ENCODE measurements around the gene CST8.
"Not testable (repeated sequence)": the region's sequence is repeated elsewhere in the genome, so short reads cannot be mapped to it uniquely, and the experiment has no call there.

CST8 gene

DNA sequence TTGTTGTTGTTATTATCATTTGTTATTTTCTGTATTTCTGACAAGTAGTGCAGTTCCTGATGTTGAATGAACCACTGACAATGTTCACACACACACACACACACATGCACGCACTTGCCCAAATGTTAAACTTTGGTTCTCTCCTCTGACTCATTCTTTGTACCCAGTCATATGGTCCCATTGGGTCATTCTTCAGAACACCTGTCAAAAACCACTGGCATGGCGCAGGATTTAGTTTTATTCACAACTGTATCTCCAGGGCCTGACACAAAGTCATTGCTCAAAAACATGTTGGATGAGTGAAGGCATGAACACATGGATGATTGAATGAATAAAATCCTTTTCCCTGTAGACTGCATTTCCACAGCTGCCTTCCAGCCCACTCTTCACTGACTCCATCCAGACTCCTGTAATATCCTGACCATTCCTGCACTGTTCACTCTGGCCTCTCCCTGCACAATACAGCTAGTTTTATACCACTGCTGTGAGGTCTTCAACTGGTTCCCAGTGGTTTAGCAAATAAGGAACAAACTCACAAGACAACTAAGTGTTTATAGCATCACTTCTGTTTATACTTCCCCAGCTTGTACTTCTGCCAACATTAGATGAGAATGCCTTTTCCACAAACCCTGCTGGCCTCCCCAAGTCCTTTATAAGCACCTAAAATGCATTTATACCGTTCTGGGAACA is 31.3 kb upstream of the CST8 start:
- H3K23ac ChIP-seq (ENCODE audit: low read length), result no peak overlapping the region
- H3K79me2 ChIP-seq (ENCODE audit: control insufficient read depth, insufficient read depth, low read length), result no peaks in the 10 kb centered on the region
- H3K79me1 ChIP-seq (ENCODE audit: low read length), result no peaks in the 10 kb centered on the region
- no peaks in the 10 kb centered on the region for H3K36me3 ChIP-seq (ENCODE audit: control insufficient read depth, insufficient read depth, low read length)
- H3K27me3 ChIP-seq (ENCODE audit: insufficient read depth, low read length, poor library complexity), result no peaks in the 10 kb centered on the region
- H3K4me2 ChIP-seq (ENCODE audit: low read length), result no peak overlapping the region
- no peak overlapping the region for H3K4ac ChIP-seq (ENCODE audit: low read depth, low read length)
- H3K4me3 ChIP-seq (ENCODE audit: low read length), result no peak overlapping the region
- no peak overlapping the region for H2AK5ac ChIP-seq (ENCODE audit: low read length)
- no peak overlapping the region for H3K9ac ChIP-seq (ENCODE audit: low read length)
- no peak overlapping the region for H2BK15ac ChIP-seq (replicated peaks; ENCODE audit: low read depth)
- no CpG with 5 or more reads among the region's 3 CpGs for WGBS (ENCODE audit: extremely low coverage, insufficient coverage, low lambda C conversion rate)
- no peak overlapping the region for H2BK5ac ChIP-seq (ENCODE audit: low read length)
- H3K4me1 ChIP-seq (ENCODE audit: control insufficient read depth, low read depth, low read length), result no peaks in the 10 kb centered on the region
- no peak overlapping the region for H4K8ac ChIP-seq (ENCODE audit: low read depth, low read length)
- no peak overlapping the region for H3K18ac ChIP-seq (ENCODE audit: low read length)
- H4K5ac ChIP-seq (ENCODE audit: low read length), result no peak overlapping the region
- H3K27ac ChIP-seq (ENCODE audit: low read depth, low read length), result no peak overlapping the region
- no peak overlapping the region for H2BK120ac ChIP-seq (ENCODE audit: low read depth, low read length)
- H3K56ac ChIP-seq (ENCODE audit: low read length), result no peak overlapping the region
- no peak for DNase-seq

DNA sequence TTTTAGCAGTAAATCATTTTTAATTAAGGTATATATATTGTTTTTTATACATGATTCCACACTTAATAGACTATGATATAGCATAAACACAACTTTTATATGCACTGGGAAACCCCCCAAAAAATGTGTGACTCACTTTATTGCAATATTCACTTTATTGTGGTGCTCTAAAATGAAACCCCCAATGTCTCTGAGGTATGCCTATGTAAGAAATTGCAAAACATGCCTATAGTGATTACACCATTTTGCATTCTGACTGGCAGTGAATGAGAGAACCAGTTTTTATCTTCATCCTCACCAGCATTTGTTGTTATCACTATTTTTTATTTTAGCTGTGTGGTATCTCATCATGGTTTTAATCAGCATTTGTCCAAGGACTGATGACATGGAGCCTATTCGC is 29.7 kb upstream of the CST8 start:
- Histone ChIP-seq H3K56ac (ENCODE audit: low read length) (no peak overlapping the region), H2BK5ac (ENCODE audit: low read length) (no peak overlapping the region), H3K27ac (ENCODE audit: low read depth, low read length) (no peak overlapping the region), H3K4me2 (ENCODE audit: low read length) (no peak overlapping the region), H3K79me1 (ENCODE audit: low read length) (no peaks in the 10 kb centered on the region), H2AK5ac (ENCODE audit: low read length) (no peak overlapping the region), H3K36me3 (ENCODE audit: control insufficient read depth, insufficient read depth, low read length) (no peaks in the 10 kb centered on the region), H4K8ac (ENCODE audit: low read depth, low read length) (no peak overlapping the region), H2BK15ac (replicated peaks; ENCODE audit: low read depth) (no peak overlapping the region), H3K4me1 (ENCODE audit: control insufficient read depth, low read depth, low read length) (no peaks in the 10 kb centered on the region), H4K5ac (ENCODE audit: low read length) (no peak overlapping the region), H3K79me2 (ENCODE audit: control insufficient read depth, insufficient read depth, low read length) (no peaks in the 10 kb centered on the region), H3K4me3 (ENCODE audit: low read length) (no peak overlapping the region), H3K18ac (ENCODE audit: low read length) (no peak overlapping the region), H3K9ac (ENCODE audit: low read length) (no peak overlapping the region), H3K27me3 (ENCODE audit: insufficient read depth, low read length, poor library complexity) (no peaks in the 10 kb centered on the region), H2BK120ac (ENCODE audit: low read depth, low read length) (no peak overlapping the region), H3K4ac (ENCODE audit: low read depth, low read length) (no peak overlapping the region), H3K23ac (ENCODE audit: low read length) (no peak overlapping the region)
- WGBS (ENCODE audit: extremely low coverage, insufficient coverage, low lambda C conversion rate), result no CpG with 5 or more reads among the region's 1 CpG
- DNase-seq, result no peak

- not testable (repeated sequence) for H4K8ac ChIP-seq (ENCODE audit: low read depth, low read length); H3K4me1 ChIP-seq (ENCODE audit: control insufficient read depth, low read depth, low read length); H3K36me3 ChIP-seq (ENCODE audit: control insufficient read depth, insufficient read depth, low read length); DNase-seq; H3K56ac ChIP-seq (ENCODE audit: low read length); H3K18ac ChIP-seq (ENCODE audit: low read length); H3K27ac ChIP-seq (ENCODE audit: low read depth, low read length); H3K79me1 ChIP-seq (ENCODE audit: low read length); H4K5ac ChIP-seq (ENCODE audit: low read length); H3K23ac ChIP-seq (ENCODE audit: low read length); H3K4ac ChIP-seq (ENCODE audit: low read depth, low read length); H2BK120ac ChIP-seq (ENCODE audit: low read depth, low read length); H2BK5ac ChIP-seq (ENCODE audit: low read length); H2AK5ac ChIP-seq (ENCODE audit: low read length); H3K9ac ChIP-seq (ENCODE audit: low read length); H3K79me2 ChIP-seq (ENCODE audit: control insufficient read depth, insufficient read depth, low read length); H3K4me3 ChIP-seq (ENCODE audit: low read length); H2BK15ac ChIP-seq (replicated peaks; ENCODE audit: low read depth); H3K4me2 ChIP-seq (ENCODE audit: low read length); H3K27me3 ChIP-seq (ENCODE audit: insufficient read depth, low read length, poor library complexity)
- WGBS (ENCODE audit: extremely low coverage, insufficient coverage, low lambda C conversion rate), result no CpG with 5 or more reads among the region's 3 CpGs
Measured at GRCh38 chr20:23466961-23467360, 24.0 kb upstream of the CST8 start.

- not testable (repeated sequence) for H2BK15ac ChIP-seq (replicated peaks; ENCODE audit: low read depth); H3K56ac ChIP-seq (ENCODE audit: low read length); H3K23ac ChIP-seq (ENCODE audit: low read length); H3K9ac ChIP-seq (ENCODE audit: low read length); H3K36me3 ChIP-seq (ENCODE audit: control insufficient read depth, insufficient read depth, low read length); H3K4ac ChIP-seq (ENCODE audit: low read depth, low read length); DNase-seq; H3K4me3 ChIP-seq (ENCODE audit: low read length); H4K8ac ChIP-seq (ENCODE audit: low read depth, low read length); H3K79me1 ChIP-seq (ENCODE audit: low read length); H3K27ac ChIP-seq (ENCODE audit: low read depth, low read length); H3K27me3 ChIP-seq (ENCODE audit: insufficient read depth, low read length, poor library complexity); H2BK120ac ChIP-seq (ENCODE audit: low read depth, low read length); H4K5ac ChIP-seq (ENCODE audit: low read length); H2BK5ac ChIP-seq (ENCODE audit: low read length); H2AK5ac ChIP-seq (ENCODE audit: low read length); H3K79me2 ChIP-seq (ENCODE audit: control insufficient read depth, insufficient read depth, low read length); H3K4me1 ChIP-seq (ENCODE audit: control insufficient read depth, low read depth, low read length); H3K4me2 ChIP-seq (ENCODE audit: low read length); H3K18ac ChIP-seq (ENCODE audit: low read length)
- no CpG with 5 or more reads among the region's 5 CpGs for WGBS (ENCODE audit: extremely low coverage, insufficient coverage, low lambda C conversion rate)
Measured at GRCh38 chr20:23472306-23472705, 18.6 kb upstream of the CST8 start.

- H3K27ac ChIP-seq (ENCODE audit: low read depth, low read length), result not testable (repeated sequence)
Measured at GRCh38 chr20:23473293-23473692, 17.6 kb upstream of the CST8 start.

GRCh38 chr20:23475395-23475794 is 15.5 kb upstream of the CST8 start:
- Histone ChIP-seq H4K5ac (ENCODE audit: low read length) (no peak overlapping the region), H3K9ac (ENCODE audit: low read length) (no peak overlapping the region), H4K8ac (ENCODE audit: low read depth, low read length) (no peak overlapping the region), H3K56ac (ENCODE audit: low read length) (no peak overlapping the region), H3K27ac (ENCODE audit: low read depth, low read length) (no peak overlapping the region), H3K18ac (ENCODE audit: low read length) (no peak overlapping the region), H3K36me3 (ENCODE audit: control insufficient read depth, insufficient read depth, low read length) (no peaks in the 10 kb centered on the region), H2BK120ac (ENCODE audit: low read depth, low read length) (no peak overlapping the region), H3K4me2 (ENCODE audit: low read length) (no peak overlapping the region), H3K4me1 (ENCODE audit: control insufficient read depth, low read depth, low read length) (no peaks in the 10 kb centered on the region), H2BK5ac (ENCODE audit: low read length) (no peak overlapping the region), H3K79me2 (ENCODE audit: control insufficient read depth, insufficient read depth, low read length) (no peaks in the 10 kb centered on the region), H2BK15ac (replicated peaks; ENCODE audit: low read depth) (no peak overlapping the region), H3K23ac (ENCODE audit: low read length) (no peak overlapping the region), H3K4me3 (ENCODE audit: low read length) (no peak overlapping the region), H3K79me1 (ENCODE audit: low read length) (no peaks in the 10 kb centered on the region), H3K4ac (ENCODE audit: low read depth, low read length) (no peak overlapping the region), H3K27me3 (ENCODE audit: insufficient read depth, low read length, poor library complexity) (no peaks in the 10 kb centered on the region), H2AK5ac (ENCODE audit: low read length) (no peak overlapping the region)
- no peak for DNase-seq
- no CpG with 5 or more reads among the region's 5 CpGs for WGBS (ENCODE audit: extremely low coverage, insufficient coverage, low lambda C conversion rate)

More at GRCh38 chr20:23473293-23473692, 17.6 kb upstream of the CST8 start:
- not testable (repeated sequence) for H3K4me2 ChIP-seq (ENCODE audit: low read length); H3K4me1 ChIP-seq (ENCODE audit: control insufficient read depth, low read depth, low read length); H3K79me1 ChIP-seq (ENCODE audit: low read length); H3K23ac ChIP-seq (ENCODE audit: low read length); H3K4ac ChIP-seq (ENCODE audit: low read depth, low read length); H2BK5ac ChIP-seq (ENCODE audit: low read length); H3K18ac ChIP-seq (ENCODE audit: low read length); H3K4me3 ChIP-seq (ENCODE audit: low read length); H2BK15ac ChIP-seq (replicated peaks; ENCODE audit: low read depth); H3K36me3 ChIP-seq (ENCODE audit: control insufficient read depth, insufficient read depth, low read length); H2AK5ac ChIP-seq (ENCODE audit: low read length); H3K9ac ChIP-seq (ENCODE audit: low read length); H3K56ac ChIP-seq (ENCODE audit: low read length); H4K8ac ChIP-seq (ENCODE audit: low read depth, low read length); H4K5ac ChIP-seq (ENCODE audit: low read length); H3K27me3 ChIP-seq (ENCODE audit: insufficient read depth, low read length, poor library complexity); H3K79me2 ChIP-seq (ENCODE audit: control insufficient read depth, insufficient read depth, low read length); H2BK120ac ChIP-seq (ENCODE audit: low read depth, low read length)
- peak; percentile 29 for DNase-seq
- no CpG with 5 or more reads among the region's 2 CpGs for WGBS (ENCODE audit: extremely low coverage, insufficient coverage, low lambda C conversion rate)
